Stomach (tissue), 9 donors: ENCODE measurements around the gene HVCN1. TPM values are rescaled to one million over a fixed set of nuclear protein-coding genes. Genes with fewer than 3 reads are reported as not detected.

Experiments used
- DNase-seq, 2 donors: peaks; one replicate each; pipeline versions ENCODE4 v3.0.0 to v3.0.0-alpha.2; 2013 to 2019
- H3K27ac ChIP-seq, 5 donors: fragments of 200-600 bp in 4 of 5; sonication (generic) in 4 of 5; one replicate each; pipeline ENCODE4 v1.5.1; 2013 to 2019; ENCODE audit warnings: mild to moderate bottlenecking in 1 of 5, moderate library complexity in 1 of 5
- H3K27me3 ChIP-seq, 3 donors: fragments of 200-600 bp; sonication (generic); one replicate each; pipeline ENCODE4 v1.5.1; 2017 to 2019; ENCODE audit warnings: mixed run types in 1 of 3
- H3K36me3 ChIP-seq, 4 donors: fragments of 200-600 bp; sonication (generic); 1 replicate in 3 of 4; 2 replicates in 1 of 4; pipeline ENCODE4 v1.5.1; 2016 to 2019
- H3K4me1 ChIP-seq, 4 donors: fragments of 200-600 bp; sonication (generic); one replicate each; pipeline ENCODE4 v1.5.1; 2016 to 2019
- H3K4me3 ChIP-seq, 4 donors: fragments of 200-600 bp; sonication (generic) in 3 of 4; one replicate each; pipeline ENCODE4 v1.5.1; 2016 to 2019; ENCODE audit warnings: mild to moderate bottlenecking in 1 of 4
- H3K9me3 ChIP-seq, 4 donors: fragments of 200-600 bp; sonication (generic); one replicate each; pipeline ENCODE4 v1.5.1; 2016 to 2019
- EP300 ChIP-seq: sonication (generic); formaldehyde crosslinking; IDR thresholded peaks from one replicate; pipeline ENCODE4 v1.6.1; 2017; ENCODE audit warnings: antibody characterized with exemption
- POLR2A ChIP-seq, 4 donors: fragments of 450-650 bp; IDR thresholded peaks; one replicate each; pipeline ENCODE4 v1.6.1; 2016; ENCODE audit warnings: antibody characterized with exemption in 4 of 4, control low read depth in 2 of 4, mild to moderate bottlenecking in 1 of 4, moderate library complexity in 1 of 4
- POLR2AphosphoS5 ChIP-seq, 3 donors: sonication (generic); formaldehyde crosslinking; IDR thresholded peaks; one replicate each; pipeline ENCODE4 v1.6.1; 2016; ENCODE audit warnings: antibody characterized with exemption in 3 of 3
- WGBS, 5 donors: extraction: QIAGEN DNeasy Blood & Tissue Kit in 3 of 5; methylation state at CpG; one replicate each; pipeline versions ENCODE4 v1.1.5 to v1.1.7; 2013 to 2018; 5-methylcytosine and 5-hydroxymethylcytosine counted together
- intact Hi-C: fragments of 100-400 bp; cut with DNase I; formaldehyde crosslinking; loops from one replicate; pipeline ENCODE4 v1.15.1; 2023; ENCODE audit warnings: low total_unique reads
- polyA plus RNA-seq, 3 donors: library from polyadenylated mRNA; stranded (reverse); fragments of 200-250 nt; gene quantifications; one replicate each; pipeline ENCODE4 v1.2.3, GENCODE V29; 2013
- total RNA-seq, 5 donors: library from RNA; depleted of rRNA; stranded (reverse); fragments of >200 nt; gene quantifications; one replicate each; pipeline versions ENCODE4 v1.1.0 to v1.2.3, GENCODE V29; 2014 to 2016
- TF ChIP-seq, protein P1 (sequence below), 7 experiments: fragments of 450-650 bp in 4 of 7; fragments of 200-600 bp in 3 of 7; sonication (generic) in 3 of 7; IDR thresholded peaks; one replicate each; pipeline ENCODE4 v1.5.1; 2016 to 2019; ENCODE audit warnings: antibody characterized with exemption in 7 of 7, control low read depth in 2 of 7, mild to moderate bottlenecking in 1 of 7
- donor health status: healthy with polysubstance abuse.
- donor health status: Bipolar disorder and iron deficiency.
- donor health status: healthy.

Gene HVCN1
- total and polyA plus RNA-seq, 8 donors, result 1.3 to 7.0 (median 4.8) TPM; not detected in 2

DNA sequence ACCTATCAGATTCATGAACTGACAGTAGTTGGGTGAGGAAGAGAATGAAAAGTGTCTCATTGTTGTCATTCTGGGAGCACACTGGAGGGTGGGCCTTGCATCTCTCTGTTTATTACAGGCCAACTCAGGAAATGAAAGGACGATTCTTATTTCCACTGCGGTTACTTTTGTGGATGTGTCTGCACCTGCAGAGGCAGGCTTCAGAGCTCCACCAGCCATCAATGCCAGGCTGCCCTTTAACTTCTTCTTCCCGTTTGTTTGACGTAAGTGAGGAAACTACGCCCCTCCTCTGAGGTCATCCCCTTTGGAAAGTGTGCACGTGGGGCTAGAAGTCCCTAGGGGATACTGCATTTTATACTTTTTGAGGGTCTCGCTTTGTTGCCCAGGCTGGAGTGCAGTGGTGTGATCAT lies 41.3 kb downstream of the HVCN1 start:
- TF ChIP-seq EP300 (no peak), POLR2A (IDR thresholded peaks at IDR 0.05) (no peak), POLR2AphosphoS5 (IDR thresholded peaks at IDR 0.05) (no peak)
- TF ChIP-seq, protein P1, sequence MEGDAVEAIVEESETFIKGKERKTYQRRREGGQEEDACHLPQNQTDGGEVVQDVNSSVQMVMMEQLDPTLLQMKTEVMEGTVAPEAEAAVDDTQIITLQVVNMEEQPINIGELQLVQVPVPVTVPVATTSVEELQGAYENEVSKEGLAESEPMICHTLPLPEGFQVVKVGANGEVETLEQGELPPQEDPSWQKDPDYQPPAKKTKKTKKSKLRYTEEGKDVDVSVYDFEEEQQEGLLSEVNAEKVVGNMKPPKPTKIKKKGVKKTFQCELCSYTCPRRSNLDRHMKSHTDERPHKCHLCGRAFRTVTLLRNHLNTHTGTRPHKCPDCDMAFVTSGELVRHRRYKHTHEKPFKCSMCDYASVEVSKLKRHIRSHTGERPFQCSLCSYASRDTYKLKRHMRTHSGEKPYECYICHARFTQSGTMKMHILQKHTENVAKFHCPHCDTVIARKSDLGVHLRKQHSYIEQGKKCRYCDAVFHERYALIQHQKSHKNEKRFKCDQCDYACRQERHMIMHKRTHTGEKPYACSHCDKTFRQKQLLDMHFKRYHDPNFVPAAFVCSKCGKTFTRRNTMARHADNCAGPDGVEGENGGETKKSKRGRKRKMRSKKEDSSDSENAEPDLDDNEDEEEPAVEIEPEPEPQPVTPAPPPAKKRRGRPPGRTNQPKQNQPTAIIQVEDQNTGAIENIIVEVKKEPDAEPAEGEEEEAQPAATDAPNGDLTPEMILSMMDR (IDR thresholded peaks at IDR 0.05), result no peak

DNA sequence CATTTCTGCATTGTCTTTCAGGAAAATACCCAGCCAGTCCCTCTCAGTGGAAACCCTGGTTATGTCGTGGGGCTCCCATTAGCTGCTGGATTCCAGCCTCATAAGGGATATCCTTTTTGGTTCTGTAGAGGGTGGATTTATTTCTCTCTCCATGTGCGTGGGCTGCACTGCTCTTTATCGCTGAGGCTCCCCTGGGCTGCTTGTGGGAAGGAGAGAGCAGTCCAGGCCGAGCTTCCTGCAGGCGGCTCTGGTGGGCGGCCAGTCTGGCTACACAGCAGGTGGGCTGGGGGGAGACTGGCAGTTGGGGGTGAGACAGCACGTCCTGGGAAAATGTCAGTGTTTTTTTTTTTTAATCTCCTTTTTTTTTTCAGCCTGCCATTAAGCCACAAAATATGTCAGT lies 47.4 kb downstream of the HVCN1 start:
- H3K27ac ChIP-seq, result peak overlapping the region in 3 of 5 donors; percentile 22 to 50 (median 23)
- TF ChIP-seq, protein P1 (IDR thresholded peaks at IDR 0.05), result no peak
- TF ChIP-seq EP300 (no peak), POLR2A (IDR thresholded peaks at IDR 0.05) (no peak), POLR2AphosphoS5 (IDR thresholded peaks at IDR 0.05) (no peak)
- intact Hi-C loops, result no loop called here

More for the DNA sequence above, 41.3 kb downstream of the HVCN1 start:
- Histone ChIP-seq H3K27me3 (no peaks in the 10 kb centered on the region), H3K27ac (no peak overlapping the region), H3K9me3 (no peaks in the 10 kb centered on the region), H3K4me3 (no peak overlapping the region), H3K4me1 (no peaks in the 10 kb centered on the region), H3K36me3 (peaks cover 12 to 79% (median 65%) of the 10 kb centered on the region in 4 donors)
- WGBS, 5 donors, result 65 to 83% (median 76%) methylated on average over 7 of the region's 7 CpGs
- intact Hi-C loops, result no loop called here
- DNase-seq, result peak in 1 of 2 donors; percentile 52

DNA sequence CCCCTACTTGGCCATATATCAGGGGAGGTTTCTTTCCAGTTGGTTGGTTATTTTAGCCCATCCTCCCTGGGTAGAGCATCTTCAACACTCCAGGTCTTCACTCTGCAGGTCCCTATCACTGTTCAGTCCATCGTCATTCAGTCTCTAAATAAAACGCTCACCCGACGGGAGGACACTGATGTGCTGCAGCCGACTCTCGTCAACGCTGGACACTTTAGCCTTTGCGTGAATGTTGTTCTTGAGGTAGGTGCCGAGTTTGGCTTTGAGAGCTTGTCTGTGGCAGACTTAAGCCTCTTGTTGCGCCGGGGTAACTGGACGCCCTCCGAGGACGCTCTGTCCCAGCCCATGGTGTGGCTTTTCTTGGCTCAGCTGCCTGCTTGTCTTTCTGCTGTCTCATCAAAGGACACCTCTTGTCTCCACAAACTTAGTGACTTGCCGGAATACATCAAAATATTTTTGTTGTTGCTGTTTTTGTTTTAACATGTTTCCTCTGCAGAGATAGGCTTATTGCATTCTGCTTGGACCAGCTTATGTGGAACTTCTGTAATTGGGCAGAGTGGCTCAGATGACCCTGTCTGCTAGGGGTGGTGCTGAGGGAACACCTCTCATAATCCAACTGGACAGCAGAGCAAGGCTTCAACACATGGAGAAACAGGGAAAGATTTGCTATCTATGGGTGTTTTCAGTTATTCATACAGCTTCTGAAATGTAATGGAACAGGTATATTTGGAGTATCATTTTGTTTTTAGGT lies 48.5 kb downstream of the HVCN1 start:
- H3K4me1 ChIP-seq, result peaks cover 0 to 31% (median 11%) of the 10 kb centered on the region in 4 donors
- no peak for DNase-seq
- H3K4me3 ChIP-seq, result no peak overlapping the region
- TF ChIP-seq, protein P1 (IDR thresholded peaks at IDR 0.05), result no peak
- TF ChIP-seq POLR2A (IDR thresholded peaks at IDR 0.05), result no peak
- TF ChIP-seq POLR2AphosphoS5 (IDR thresholded peaks at IDR 0.05), result peak in 2 of 3 donors; percentile 11 to 19
- H3K36me3 ChIP-seq, result peaks cover 0 to 32% (median 3%) of the 10 kb centered on the region in 4 donors
- intact Hi-C loops, result no loop called here
- WGBS, 5 donors, result 80 to 96% (median 89%) methylated on average over 15 of the region's 15 CpGs
- H3K9me3 ChIP-seq, result no peaks in the 10 kb centered on the region
- H3K27ac ChIP-seq, result peak overlapping the region in 2 of 5 donors; percentile 50 to 55
- no peaks in the 10 kb centered on the region for H3K27me3 ChIP-seq

More for the DNA sequence above, 47.4 kb downstream of the HVCN1 start:
- Histone ChIP-seq H3K4me3 (no peak overlapping the region), H3K36me3 (peaks cover 0 to 32% (median 10%) of the 10 kb centered on the region in 4 donors), H3K4me1 (peaks cover 0 to 31% (median 11%) of the 10 kb centered on the region in 4 donors), H3K9me3 (no peaks in the 10 kb centered on the region), H3K27me3 (no peaks in the 10 kb centered on the region)
- peak in 1 of 2 donors; percentile 36 for DNase-seq
- 55 to 79% (median 74%) methylated on average over 7 of the region's 7 CpGs for WGBS, 5 donors

DNA sequence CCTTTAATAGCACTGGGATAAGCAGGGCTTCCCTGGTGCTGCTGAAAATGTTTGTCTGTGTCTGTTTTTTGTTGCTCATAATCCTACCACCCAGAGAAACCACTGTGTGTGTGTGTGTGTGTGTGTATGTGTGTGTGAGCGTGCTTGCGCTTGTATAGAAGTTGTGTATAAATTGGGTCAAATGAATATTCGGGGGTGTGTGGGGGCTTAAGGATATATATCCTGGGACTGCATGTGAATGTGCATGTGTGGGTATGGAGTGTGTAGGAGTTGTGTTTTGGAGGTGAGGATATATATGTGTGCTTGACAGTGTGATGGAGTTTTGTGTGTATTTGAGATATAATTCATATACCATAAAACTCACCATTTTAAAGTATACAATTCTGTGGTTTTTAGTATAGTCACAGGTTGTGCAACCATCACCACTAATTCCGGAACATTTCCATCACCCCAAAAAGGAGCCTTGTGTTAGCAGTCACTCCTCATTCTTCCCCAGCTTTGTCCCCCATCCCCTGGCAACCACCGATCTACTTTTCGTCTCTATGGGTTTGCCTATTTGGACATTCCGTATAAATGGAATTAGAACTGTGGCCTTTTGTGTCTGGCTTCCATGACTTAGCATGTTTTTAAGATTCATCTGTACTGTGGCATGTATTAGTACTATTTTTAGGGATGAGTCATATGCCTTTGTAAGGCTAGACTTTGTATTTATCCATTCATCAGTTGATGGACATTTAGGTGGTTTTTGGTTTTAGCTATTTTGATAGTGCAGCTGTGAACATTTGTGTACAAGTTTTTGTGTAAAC lies 49.4 kb downstream of the HVCN1 start:
- Histone ChIP-seq H3K36me3 (peaks cover 0 to 30% (median 4%) of the 10 kb centered on the region in 4 donors), H3K4me3 (no peak overlapping the region), H3K27ac (peak overlapping the region in 3 of 5 donors; percentile 21 to 55 (median 50)), H3K4me1 (peaks cover 0 to 31% (median 11%) of the 10 kb centered on the region in 4 donors), H3K9me3 (no peaks in the 10 kb centered on the region), H3K27me3 (no peaks in the 10 kb centered on the region)
- intact Hi-C loops, result no loop called here
- TF ChIP-seq EP300 (no peak), POLR2AphosphoS5 (IDR thresholded peaks at IDR 0.05) (peak in 1 of 3 donors; percentile 9), POLR2A (IDR thresholded peaks at IDR 0.05) (no peak)
- TF ChIP-seq, protein P1 (IDR thresholded peaks at IDR 0.05), result no peak
- 76 to 83% (median 82%) methylated on average over 7 of the region's 7 CpGs for WGBS, 5 donors
- no peak for DNase-seq
